ENCODE measurements around the gene PXYLP1. TPM values are rescaled to one million over a fixed set of nuclear protein-coding genes. Genes with fewer than 3 reads are reported as not detected.
"Not testable (repeated sequence)": the region's sequence is repeated elsewhere in the genome, so short reads cannot be mapped to it uniquely, and the experiment has no call there.

Gene PXYLP1
- polyA plus RNA-seq, 5 donors: 26.8 to 34.9 (median 29.9) TPM

GRCh38 chr3:141292356-141293058 is 60.9 kb downstream of the PXYLP1 start:
- DNase-seq: no peak

GRCh38 chr3:141294301-141294700 is 62.7 kb downstream of the PXYLP1 start:
- no peak for DNase-seq

- DNase-seq: no peak
Observed at GRCh38 chr3:141294848-141295247, 63.2 kb downstream of the PXYLP1 start.

GRCh38 chr3:141300426-141300825 is 68.8 kb downstream of the PXYLP1 start:
- DNase-seq: not testable (repeated sequence)

GRCh38 chr3:141302364-141303141 is 70.9 kb downstream of the PXYLP1 start:
- no peak for DNase-seq

- peak in 1 of 2 donors; percentile 70 for DNase-seq
Observed at GRCh38 chr3:141303481-141304223, 72.0 kb downstream of the PXYLP1 start.

- DNase-seq: no peak
Observed at GRCh38 chr3:141305436-141305835, 73.8 kb downstream of the PXYLP1 start.

GRCh38 chr3:141306276-141306675 is 74.7 kb downstream of the PXYLP1 start:
- DNase-seq: no peak

GRCh38 chr3:141306922-141307321 is 75.3 kb downstream of the PXYLP1 start:
- no peak for DNase-seq

- no peak for DNase-seq
Observed at GRCh38 chr3:141307351-141308059, 75.9 kb downstream of the PXYLP1 start.

GRCh38 chr3:141308588-141309218 is 77.1 kb downstream of the PXYLP1 start:
- no peak for DNase-seq

GRCh38 chr3:141311170-141311495 is 79.5 kb downstream of the PXYLP1 start:
- DNase-seq: no peak

- peak; percentile 94 to 96 for DNase-seq
Observed at GRCh38 chr3:141311496-141312353, 80.1 kb downstream of the PXYLP1 start.

- no peak for DNase-seq
Observed at GRCh38 chr3:141312354-141313092, 80.9 kb downstream of the PXYLP1 start.

- no peak for DNase-seq
Observed at GRCh38 chr3:141313093-141313683, 81.6 kb downstream of the PXYLP1 start.

- DNase-seq: not testable (repeated sequence)
Observed at GRCh38 chr3:141314415-141314814, 82.8 kb downstream of the PXYLP1 start.

GRCh38 chr3:141316851-141317250 is 85.2 kb downstream of the PXYLP1 start:
- DNase-seq: no peak

- no peak for DNase-seq
Observed at GRCh38 chr3:141320399-141321108, 88.9 kb downstream of the PXYLP1 start.

GRCh38 chr3:141321109-141321497 is 89.5 kb downstream of the PXYLP1 start:
- no peak for DNase-seq
